ENCODE measurements around the gene MMP15. TPM values are rescaled to one million over a fixed set of nuclear protein-coding genes. Genes with fewer than 3 reads are reported as not detected.
A peak's percentile ranks its signal among the peaks of the same experiment; 100 is the strongest.

The MMP15 gene
- total and polyA plus RNA-seq, 2 of the 4 experiments (the other 2 are of a cell fraction) = 0.18 to 0.56 TPM

DNA sequence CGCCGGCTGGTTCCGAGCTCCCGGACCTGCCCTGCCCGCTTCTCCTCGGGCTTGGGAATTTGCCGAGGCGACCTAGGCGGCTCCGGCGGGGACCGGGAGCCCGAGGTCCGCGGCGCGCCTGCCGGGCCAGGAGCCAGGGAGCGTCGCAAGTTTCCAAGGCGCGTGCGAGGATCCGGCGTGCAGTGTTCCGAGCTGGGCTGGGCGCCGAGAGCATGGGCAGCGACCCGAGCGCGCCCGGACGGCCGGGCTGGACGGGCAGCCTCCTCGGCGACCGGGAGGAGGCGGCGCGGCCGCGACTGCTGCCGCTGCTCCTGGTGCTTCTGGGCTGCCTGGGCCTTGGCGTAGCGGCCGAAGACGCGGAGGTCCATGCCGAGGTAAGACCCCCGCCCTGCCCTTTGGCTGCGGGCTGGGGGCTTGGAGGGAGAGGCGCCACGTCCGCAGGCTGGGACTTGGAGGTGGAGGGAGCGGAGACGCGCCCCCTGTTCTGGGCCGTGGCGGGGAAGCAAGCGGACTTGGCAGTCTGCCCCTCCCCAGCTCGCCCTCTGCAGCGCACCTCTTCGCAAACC lies 668 bp downstream of the MMP15 start:
- in situ Hi-C loops (cut with MboI; ENCODE audit: low sequenced_read_pairs) = no loop called here
- WGBS, 2 experiments (ENCODE audit: extremely low coverage in 2 of 2, insufficient read length in 1 of 2) = 0% methylated on average over 13 of the region's 65 CpGs; no CpG with 5 or more reads in 1 of the 2 experiments
- no peak overlapping the region for H4K5ac ChIP-seq (ENCODE audit: low read depth, low read length)
- peaks cover 9% of the 10 kb centered on the region; the same call in 1 of the 2 replicates for H4K20me1 ChIP-seq (ENCODE audit: insufficient read depth, low read length)
- H4K91ac ChIP-seq (ENCODE audit: insufficient read depth, low read depth, low read length) = no peak overlapping the region
- peaks cover 36% of the 10 kb centered on the region for H3K27me3 ChIP-seq (ENCODE audit: control insufficient read depth, insufficient read depth, low read length)
- H3K4me1 ChIP-seq (ENCODE audit: control insufficient read depth, insufficient read depth, low read length) = peaks cover 16% of the 10 kb centered on the region
- DNase-seq = peak; percentile 17
- H3K14ac ChIP-seq (replicated peaks; ENCODE audit: low read depth, low read length) = no peak overlapping the region
- H2AK9ac ChIP-seq (replicated peaks; ENCODE audit: low read depth, low read length, poor library complexity) = no peak overlapping the region
- H3K27ac ChIP-seq (ENCODE audit: insufficient read depth, low read length) = no peak overlapping the region
- no peak overlapping the region for H2BK20ac ChIP-seq (ENCODE audit: low read depth, low read length)
- H2BK120ac ChIP-seq (ENCODE audit: low read depth, low read length) = no peak overlapping the region
- no peak overlapping the region for H2AK5ac ChIP-seq (ENCODE audit: low read depth, low read length)
- no peak overlapping the region for H3K56ac ChIP-seq (ENCODE audit: extremely low read depth, insufficient read depth, low read length)
- TF ChIP-seq CHD1 (IDR thresholded peaks at IDR 0.05; ENCODE audit: low read depth, low read length) (no peak), POLR2A (IDR thresholded peaks at IDR 0.05; ENCODE audit: low read depth, low read length) (no peak), NFE2L2 (IDR thresholded peaks at IDR 0.05; ENCODE audit: low read depth, low read length) (no peak), MXI1 (IDR thresholded peaks at IDR 0.05; ENCODE audit: borderline replicate concordance, low read depth, low read length) (no peak), RCOR1 (IDR thresholded peaks at IDR 0.05; ENCODE audit: insufficient replicate concordance, low read length) (no peak), RAD21 (IDR thresholded peaks at IDR 0.05; ENCODE audit: low read length) (no peak), RFX5 (IDR thresholded peaks at IDR 0.05; ENCODE audit: low read depth, low read length) (no peak), SMC3 (IDR thresholded peaks at IDR 0.05; ENCODE audit: low read depth, low read length) (no peak), MAFK (IDR thresholded peaks at IDR 0.05; ENCODE audit: low read depth, low read length) (no peak), BHLHE40 (IDR thresholded peaks at IDR 0.05; ENCODE audit: low read depth, low read length) (no peak), CEBPB (IDR thresholded peaks at IDR 0.05; ENCODE audit: low read depth, low read length) (no peak), MAZ (IDR thresholded peaks at IDR 0.05; ENCODE audit: borderline replicate concordance, low read depth, low read length) (no peak)
- TF ChIP-seq, protein P1, sequence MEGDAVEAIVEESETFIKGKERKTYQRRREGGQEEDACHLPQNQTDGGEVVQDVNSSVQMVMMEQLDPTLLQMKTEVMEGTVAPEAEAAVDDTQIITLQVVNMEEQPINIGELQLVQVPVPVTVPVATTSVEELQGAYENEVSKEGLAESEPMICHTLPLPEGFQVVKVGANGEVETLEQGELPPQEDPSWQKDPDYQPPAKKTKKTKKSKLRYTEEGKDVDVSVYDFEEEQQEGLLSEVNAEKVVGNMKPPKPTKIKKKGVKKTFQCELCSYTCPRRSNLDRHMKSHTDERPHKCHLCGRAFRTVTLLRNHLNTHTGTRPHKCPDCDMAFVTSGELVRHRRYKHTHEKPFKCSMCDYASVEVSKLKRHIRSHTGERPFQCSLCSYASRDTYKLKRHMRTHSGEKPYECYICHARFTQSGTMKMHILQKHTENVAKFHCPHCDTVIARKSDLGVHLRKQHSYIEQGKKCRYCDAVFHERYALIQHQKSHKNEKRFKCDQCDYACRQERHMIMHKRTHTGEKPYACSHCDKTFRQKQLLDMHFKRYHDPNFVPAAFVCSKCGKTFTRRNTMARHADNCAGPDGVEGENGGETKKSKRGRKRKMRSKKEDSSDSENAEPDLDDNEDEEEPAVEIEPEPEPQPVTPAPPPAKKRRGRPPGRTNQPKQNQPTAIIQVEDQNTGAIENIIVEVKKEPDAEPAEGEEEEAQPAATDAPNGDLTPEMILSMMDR (conservative IDR thresholded peaks at IDR 0.05; ENCODE audit: low read depth, low read length) = no peak
- no peak overlapping the region for H3K4ac ChIP-seq (ENCODE audit: low read depth, low read length)
- peaks cover 4% of the 10 kb centered on the region; the same call in 1 of the 2 replicates for H3K9me1 ChIP-seq (ENCODE audit: insufficient read depth, low read length)
- POLR2A ChIA-PET (ENCODE audit: unreplicated experiment) = no interaction called here
- no peak overlapping the region for H3K18ac ChIP-seq (ENCODE audit: low read depth, low read length)
- H2AFZ ChIP-seq (replicated peaks; ENCODE audit: low read length, poor library complexity) = peak overlapping the region; percentile 95
- H2BK15ac ChIP-seq (ENCODE audit: low read depth, low read length) = no peak overlapping the region
- H3K9ac ChIP-seq (ENCODE audit: low read depth, low read length) = no peak overlapping the region
- peak overlapping the region; percentile 61 for H3K4me3 ChIP-seq (ENCODE audit: insufficient read depth, low read depth, low read length)
- no peaks in the 10 kb centered on the region for H3K79me1 ChIP-seq (ENCODE audit: low read depth in 1 of 2, low read length in 2 of 2)
- H2BK5ac ChIP-seq (ENCODE audit: low read depth, low read length, poor library complexity, severe bottlenecking) = no peak overlapping the region
- intact Hi-C loops (cut with micrococcal nuclease) = no loop called here
- H3K9me3 ChIP-seq (ENCODE audit: control insufficient read depth, insufficient read depth, low read length) = no peaks in the 10 kb centered on the region
- CTCF ChIA-PET = interaction anchor here (1.5 kb wide), 1 partner anchor 95 kb away, joined by 7 read pairs; no protein-coding TSS in a partner anchor
- H3K4me2 ChIP-seq (ENCODE audit: low read depth, low read length) = peak overlapping the region; percentile 76
- H3K36me3 ChIP-seq (ENCODE audit: control insufficient read depth, insufficient read depth, low read length) = no peaks in the 10 kb centered on the region
- BruUV-seq (replicated peaks) = no TSS peak
- ATAC-seq (ENCODE audit: low read depth) = peak; percentile 30
- no peak overlapping the region for H4K8ac ChIP-seq (ENCODE audit: low read depth in 2 of 2, low read length in 2 of 2)
- no peak overlapping the region for H3K23ac ChIP-seq (ENCODE audit: low read depth, low read length)
- dilution Hi-C loops (cut with HindIII; ENCODE audit: low sequenced_read_pairs, unreplicated experiment) = no loop called here

Data from IMR-90 (cell line).